Fibroblast of the conjunctiva (primary cell): ENCODE results near the gene ATG10.
A peak's percentile ranks its signal among the peaks of the same experiment; 100 is the strongest.
"Not testable (repeated sequence)": the region's sequence is repeated elsewhere in the genome, so short reads cannot be mapped to it uniquely, and the experiment has no call there.

ENCODE experiments used
- DNase-seq: peaks from one replicate; pipeline ENCODE4 v3.0.0-alpha.2; 2010; ENCODE audit warnings: low read depth

The ATG10 gene

DNA sequence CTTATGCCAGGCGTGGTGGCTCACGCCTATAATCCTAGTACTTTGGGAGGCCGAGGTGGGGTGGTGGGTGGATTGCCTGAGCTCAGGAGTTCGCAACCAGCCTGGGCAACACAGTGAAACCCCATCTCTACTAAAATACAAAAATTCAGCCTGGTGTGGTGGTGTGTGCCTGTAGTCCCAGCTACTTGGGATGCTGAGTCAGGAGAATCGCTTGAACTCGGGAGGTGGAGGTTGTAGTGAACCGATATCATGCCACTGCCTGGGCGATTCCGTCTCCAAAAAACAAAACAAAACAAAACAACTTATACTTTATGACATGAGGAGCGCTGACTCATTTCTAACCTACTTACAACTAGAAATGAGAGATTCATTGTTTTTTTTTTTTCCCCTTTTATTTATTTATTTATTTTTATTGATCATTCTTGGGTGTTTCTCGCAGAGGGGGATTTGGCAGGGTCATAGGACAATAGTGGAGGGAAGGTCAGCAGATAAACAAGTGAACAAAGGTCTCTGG, 10.4 kb downstream of the ATG10 start:
- not testable (repeated sequence) for DNase-seq

DNA sequence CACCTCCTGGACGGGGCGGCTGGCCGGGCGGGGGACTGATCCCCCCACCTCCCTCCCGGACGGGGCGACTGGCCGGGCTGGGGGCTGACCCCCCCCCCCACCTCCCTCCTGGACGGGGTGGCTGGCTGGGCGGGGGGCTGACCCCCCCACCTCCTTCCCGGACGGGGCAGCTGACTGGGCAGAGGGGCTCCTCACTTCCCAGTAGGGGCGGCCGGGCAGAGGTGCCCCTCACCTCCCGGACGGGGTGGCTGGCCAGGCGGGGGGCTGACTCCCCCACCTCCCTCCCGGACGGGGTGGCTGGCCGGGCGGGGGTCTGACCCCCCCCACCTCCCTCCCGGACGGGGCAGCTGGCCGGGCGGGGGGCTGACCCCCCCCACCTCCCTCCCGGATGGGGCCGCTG, 11.3 kb downstream of the ATG10 start:
- not testable (repeated sequence) for DNase-seq

- not testable (repeated sequence) for DNase-seq
These were observed 11.7 kb downstream of the ATG10 start for GRCh38 chr5:81983563-81983962.

DNA sequence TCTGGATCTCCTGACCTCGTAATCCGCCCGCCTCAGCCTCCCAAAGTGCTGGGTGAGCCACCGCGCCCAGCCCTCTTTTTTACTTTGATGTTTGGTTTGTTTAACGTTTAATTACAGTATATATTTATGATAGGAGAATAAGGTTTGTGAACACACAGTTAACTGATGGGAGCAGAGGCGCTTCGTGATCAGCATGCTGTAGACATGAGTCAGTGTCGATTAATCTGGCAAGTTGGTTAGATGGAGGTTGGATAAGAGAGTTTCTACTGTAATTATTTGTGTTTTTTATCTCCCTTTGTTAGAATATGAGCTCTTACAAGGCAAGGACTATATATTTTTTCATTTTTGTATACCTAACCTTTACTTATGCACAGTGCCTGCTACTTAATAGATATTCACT, 14.3 kb downstream of the ATG10 start:
- no peak for DNase-seq

- DNase-seq: no peak
These were observed 17.4 kb downstream of the ATG10 start for GRCh38 chr5:81989204-81989603.

DNA sequence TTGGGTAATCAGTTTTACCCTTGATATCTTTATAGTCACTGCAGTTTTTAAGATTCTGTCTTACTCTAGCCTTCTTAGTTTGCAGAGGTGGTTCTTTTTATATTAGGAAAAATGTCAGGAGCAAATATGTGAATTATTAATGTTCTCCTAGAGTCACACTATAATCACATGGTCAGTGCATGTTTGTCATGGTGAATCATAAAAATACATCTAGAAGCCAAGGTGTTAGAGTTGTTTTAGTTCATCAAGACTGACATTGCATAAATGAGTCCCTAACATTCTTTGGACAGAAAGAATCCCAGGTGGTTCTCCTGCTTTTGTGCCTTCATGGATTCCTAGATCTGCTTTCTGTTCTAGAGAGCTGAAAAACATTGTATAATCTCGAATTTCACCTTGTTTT, 22.9 kb downstream of the ATG10 start:
- no peak for DNase-seq

DNA sequence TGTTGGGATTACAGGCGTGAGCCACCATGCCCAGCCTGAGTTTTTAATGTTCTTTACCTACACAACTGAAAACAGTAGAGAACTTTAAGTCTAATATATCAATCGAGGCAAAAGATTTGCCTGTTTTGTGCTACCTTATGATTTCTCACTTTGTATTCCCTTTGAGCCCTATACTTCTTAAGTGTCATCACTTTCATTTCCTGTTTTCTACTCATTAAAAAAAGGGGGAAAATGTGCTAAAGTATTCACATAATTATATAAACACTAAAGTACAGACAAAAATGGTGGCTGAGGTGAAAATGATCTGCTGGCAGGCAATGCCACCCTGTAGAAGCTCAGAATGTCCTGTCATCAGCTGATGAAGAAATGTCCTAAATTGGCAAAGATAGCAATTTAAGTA, 23.6 kb downstream of the ATG10 start:
- DNase-seq: no peak

DNA sequence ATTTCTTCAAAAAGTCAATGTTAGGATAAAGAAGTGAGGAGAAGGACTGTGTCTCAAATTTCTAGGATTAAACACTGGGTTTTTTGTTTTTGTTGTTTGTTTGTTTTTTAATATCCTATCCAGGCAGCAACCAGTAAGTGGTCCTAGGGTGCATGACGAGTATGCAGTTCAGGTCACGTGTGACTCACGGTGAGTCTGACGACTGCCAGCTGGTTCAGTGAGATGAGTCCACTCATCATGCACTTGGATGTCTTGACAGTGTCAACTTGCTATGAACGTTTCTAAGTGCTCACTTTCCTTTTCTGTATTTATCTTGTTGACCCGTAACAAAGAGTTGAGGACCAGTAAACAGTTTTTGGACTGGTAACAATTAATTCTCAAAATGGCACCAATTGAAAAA, 32.7 kb downstream of the ATG10 start:
- peak; percentile 2 for DNase-seq

DNA sequence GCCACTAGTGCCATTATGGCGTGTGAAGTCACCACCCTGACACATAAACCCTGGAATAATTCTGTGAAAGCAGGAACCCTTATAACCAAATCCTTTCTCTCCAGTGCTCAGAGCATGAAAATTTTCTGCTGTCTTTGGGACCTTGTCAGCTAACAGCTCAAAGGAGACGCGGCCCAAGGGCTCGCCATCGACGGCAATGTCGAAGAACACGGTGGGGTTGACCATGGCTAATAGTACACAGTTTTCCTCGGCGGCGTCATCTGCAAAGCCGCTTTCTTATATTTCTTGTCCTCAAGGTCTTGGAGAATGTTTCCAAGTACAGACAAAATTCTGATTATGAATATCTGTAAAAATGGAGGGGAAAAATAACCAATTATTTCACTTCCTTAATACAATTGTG, 38.0 kb downstream of the ATG10 start:
- DNase-seq: not testable (repeated sequence)

DNA sequence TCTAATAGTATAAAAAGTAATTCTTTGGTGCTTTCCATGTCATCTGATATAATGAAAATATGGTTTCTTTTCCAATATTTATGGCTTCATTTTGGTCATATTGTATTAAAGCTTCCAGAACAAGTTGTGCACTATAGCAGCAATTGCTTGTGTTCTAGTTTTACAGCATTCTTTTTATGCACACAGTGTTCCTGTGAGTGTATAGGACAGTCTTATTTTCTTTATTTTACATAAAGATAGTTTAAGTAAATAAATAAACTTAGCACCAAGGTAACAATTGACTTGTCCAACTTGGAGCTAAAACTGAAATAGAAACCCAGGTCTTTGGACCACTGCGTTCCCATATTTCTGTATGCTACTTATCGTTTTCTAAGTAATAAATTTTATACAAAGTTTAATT, 38.9 kb downstream of the ATG10 start:
- DNase-seq: no peak

GRCh38 chr5:82011761-82012160, 39.9 kb downstream of the ATG10 start:
- peak; percentile 8 for DNase-seq

GRCh38 chr5:82014644-82015043, 42.8 kb downstream of the ATG10 start:
- not testable (repeated sequence) for DNase-seq

GRCh38 chr5:82018462-82018861, 46.6 kb downstream of the ATG10 start:
- no peak for DNase-seq

GRCh38 chr5:82019342-82020138, 47.7 kb downstream of the ATG10 start:
- no peak for DNase-seq

DNA sequence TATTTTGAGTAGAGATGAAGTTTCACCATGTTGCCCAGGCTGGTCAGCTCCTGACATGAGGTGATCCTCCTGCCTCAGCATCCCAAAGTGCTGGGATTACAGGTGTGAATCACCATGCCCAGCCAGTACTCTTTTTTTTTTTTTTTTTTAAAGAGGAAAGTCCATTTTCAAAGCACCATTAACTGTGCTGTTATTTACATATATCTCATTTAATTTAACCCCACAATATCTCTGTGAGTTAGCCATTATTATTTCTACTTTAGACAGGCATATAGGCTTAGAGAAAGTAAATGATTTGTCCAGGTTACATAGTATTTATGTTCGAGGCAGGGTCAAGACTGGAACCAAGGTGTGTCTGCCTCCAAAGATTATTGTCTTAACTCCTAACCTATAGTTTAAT, 50.7 kb downstream of the ATG10 start:
- no peak for DNase-seq

GRCh38 chr5:82023644-82024043, 51.8 kb downstream of the ATG10 start:
- peak; percentile 38 for DNase-seq

GRCh38 chr5:82031220-82032119, 59.6 kb downstream of the ATG10 start:
- DNase-seq: no peak

GRCh38 chr5:82042894-82043293, 71.1 kb downstream of the ATG10 start:
- not testable (repeated sequence) for DNase-seq

DNA sequence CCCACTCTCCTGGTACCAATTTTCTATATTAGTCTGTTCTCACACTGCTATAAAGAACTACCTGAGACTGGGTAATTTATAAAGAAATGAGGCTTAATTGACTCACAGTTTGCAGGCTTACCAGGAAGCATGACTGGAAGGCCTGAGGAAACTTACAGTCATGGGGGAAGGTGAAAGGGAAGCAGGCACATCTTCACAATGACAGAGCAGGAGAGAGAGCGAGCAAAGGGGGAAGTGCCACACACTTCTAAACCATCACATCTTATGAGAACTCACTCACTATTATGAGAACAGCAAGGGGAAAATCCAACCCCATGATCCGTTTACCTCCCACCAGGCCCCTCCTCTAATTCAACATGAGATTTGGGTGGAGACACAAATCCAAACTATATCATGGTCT, 72.2 kb downstream of the ATG10 start:
- DNase-seq: no peak

DNA sequence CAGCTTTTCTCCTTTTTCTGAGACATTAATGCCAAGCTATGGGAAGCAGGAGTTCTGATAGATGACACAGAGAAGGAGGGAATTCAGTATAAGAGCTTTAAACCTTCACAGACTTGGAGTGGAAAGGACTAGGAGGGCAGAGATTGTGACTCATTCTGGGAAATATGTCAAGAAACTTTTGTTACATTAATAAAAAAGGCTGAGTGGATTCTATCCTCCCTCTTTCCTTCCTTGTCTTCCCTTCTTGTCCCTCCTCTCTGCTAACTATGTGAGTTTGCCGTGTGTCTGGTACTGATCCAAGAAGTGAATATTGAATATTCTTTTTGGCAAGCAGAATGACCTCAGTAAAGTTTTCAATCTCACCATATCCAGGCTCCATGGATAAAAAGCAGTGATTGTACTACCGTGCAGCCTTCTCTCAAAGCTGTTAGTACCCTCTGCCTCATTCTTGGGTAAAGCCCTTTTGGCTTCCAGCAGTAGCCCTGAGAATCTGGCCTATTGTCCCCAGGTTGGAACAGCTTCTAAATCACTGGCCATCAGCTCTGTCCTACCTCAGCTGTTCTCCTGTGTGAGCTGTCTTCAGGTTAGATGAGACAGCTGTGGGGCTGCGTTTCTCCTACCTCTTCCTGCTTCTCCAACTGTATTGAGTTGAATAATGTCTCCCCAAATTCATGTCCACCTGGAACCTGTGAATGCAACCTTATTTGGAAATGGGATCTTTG, 73.9 kb downstream of the ATG10 start:
- peak; percentile 30 for DNase-seq

DNA sequence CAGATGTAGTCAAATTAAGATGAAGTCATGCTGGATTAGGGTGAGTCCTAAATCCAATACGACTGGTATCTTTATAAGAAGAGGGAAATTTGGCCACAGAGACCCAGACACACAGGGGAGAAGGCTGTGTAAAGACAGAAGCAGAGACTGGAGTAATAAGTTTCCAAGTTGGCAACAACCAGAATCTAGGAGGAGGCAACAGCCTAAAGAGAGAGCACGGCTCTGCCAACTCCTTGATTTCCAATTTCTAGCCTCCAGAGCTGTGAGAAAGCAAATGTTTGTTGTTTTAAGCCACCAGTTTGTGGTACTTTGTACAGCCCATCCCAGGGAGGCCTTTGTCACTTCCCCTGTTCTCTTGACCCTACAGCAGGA, 74.4 kb downstream of the ATG10 start:
- DNase-seq: no peak

GRCh38 chr5:82050955-82051354, 79.1 kb downstream of the ATG10 start:
- DNase-seq: no peak
